Lung (tissue), 12 donors: Measurements from ENCODE around the gene ALX3. TPM values are rescaled to one million over a fixed set of nuclear protein-coding genes. Genes with fewer than 3 reads are reported as not detected.

Experiments
- ATAC-seq: fragments of 200-7000 bp; cut with Tn5 transposase; one replicate; pipeline ENCODE4 v1.9.1; 2020; ENCODE audit warnings: moderate number of reproducible peaks; ENCODE audit not compliant: insufficient read depth, low FRiP score
- DNase-seq, 3 donors: peaks; one replicate each; pipeline ENCODE4 v3.0.0-alpha.2; 2013 to 2017
- H3K27ac ChIP-seq, 2 donors: one replicate each; pipeline ENCODE4 v1.5.1; 2013; ENCODE audit warnings: mild to moderate bottlenecking in 2 of 2, moderate library complexity in 2 of 2, control low read depth in 1 of 2, inconsistent platforms in 1 of 2, low read depth in 1 of 2, low read length in 1 of 2
- H3K27me3 ChIP-seq, 3 donors: one replicate each; pipeline ENCODE4 v1.5.1; 2013; ENCODE audit warnings: low read length in 2 of 3; ENCODE audit not compliant: control insufficient read depth in 3 of 3, insufficient read depth in 3 of 3
- H3K36me3 ChIP-seq, 4 donors: one replicate each; pipeline ENCODE4 v1.5.1; 2013; ENCODE audit warnings: low read length in 4 of 4, mild to moderate bottlenecking in 1 of 4, moderate library complexity in 1 of 4; ENCODE audit not compliant: control insufficient read depth in 4 of 4, insufficient read depth in 4 of 4
- H3K4me1 ChIP-seq, 5 donors: one replicate each; pipeline ENCODE4 v1.5.1; 2013; ENCODE audit warnings: low read length in 5 of 5, mild to moderate bottlenecking in 2 of 5, moderate library complexity in 1 of 5; ENCODE audit not compliant: control insufficient read depth in 5 of 5, insufficient read depth in 5 of 5
- H3K4me3 ChIP-seq: one replicate; pipeline ENCODE4 v1.5.1; 2013; ENCODE audit warnings: mild to moderate bottlenecking, control low read depth, moderate library complexity
- H3K9ac ChIP-seq, 2 donors: one replicate each; pipeline ENCODE4 v1.5.1; 2013; ENCODE audit warnings: low read length in 2 of 2, control low read depth in 1 of 2; ENCODE audit not compliant: insufficient read depth in 1 of 2
- H3K9me3 ChIP-seq, 4 donors: one replicate each; pipeline ENCODE4 v1.5.1; 2013; ENCODE audit warnings: low read length in 3 of 4, mild to moderate bottlenecking in 1 of 4, moderate library complexity in 1 of 4; ENCODE audit not compliant: control insufficient read depth in 4 of 4, insufficient read depth in 3 of 4
- CTCF ChIP-seq: IDR thresholded peaks from 2 replicates; pipeline ENCODE4 v1.5.1; 2012; ENCODE audit warnings: mild to moderate bottlenecking; ENCODE audit errors: control extremely low read depth, extremely low read depth
- WGBS, 2 donors: extraction: QIAGEN DNeasy Blood & Tissue Kit; methylation state at CpG; one replicate each; pipeline ENCODE4 v1.1.7; 2013; 5-methylcytosine and 5-hydroxymethylcytosine counted together
- polyA plus RNA-seq, 2 donors: library from polyadenylated mRNA; stranded (reverse); fragments of 200-250 nt; gene quantifications; one replicate each; pipeline ENCODE4 v1.2.1, GENCODE V29; 2013
- total RNA-seq, 2 donors: library from RNA; depleted of rRNA in 1 of 2; stranded (reverse); fragments of >200 nt in 1 of 2; gene quantifications; one replicate each; pipeline ENCODE4 v1.2.1, GENCODE V29; 2014 to 2021
- donor health status: control.
- donor health status: control.
- donor health status: Bipolar disorder and iron deficiency.
- donor health status: healthy.
- donor health status: DM: yes; HTN: yes; CAD: no.

ALX3 gene
- total and polyA plus RNA-seq, 4 donors: 0.13 to 0.16 TPM; not detected in 2

DNA sequence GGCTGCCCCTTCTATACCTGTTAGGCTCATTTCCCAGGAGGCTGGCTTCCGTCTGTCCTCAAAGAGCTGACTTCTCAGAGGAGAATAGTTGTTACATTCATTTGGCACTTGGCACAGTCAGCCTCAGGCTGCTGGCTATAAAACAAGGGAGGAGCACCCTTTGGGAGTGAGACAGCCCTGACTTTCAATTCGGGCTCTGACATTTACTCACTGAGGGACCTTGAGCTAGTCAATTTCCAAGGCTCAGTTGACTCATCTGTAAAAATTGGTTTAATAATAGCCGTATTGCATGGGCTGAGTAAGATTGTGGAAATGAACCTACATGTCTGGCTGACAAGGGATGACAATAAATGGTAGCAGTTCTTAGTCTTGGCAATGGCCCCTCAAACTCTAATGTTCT is 13.7 kb downstream of the ALX3 start:
- no peak for ATAC-seq
- no peak overlapping the region for H3K9ac ChIP-seq
- no peak for TF ChIP-seq CTCF
- no peaks in the 10 kb centered on the region for H3K27me3 ChIP-seq
- no peak overlapping the region for H3K4me3 ChIP-seq
- no peak for DNase-seq
- H3K27ac ChIP-seq: no peak overlapping the region
- 83 to 94% methylated on average over 3 of the region's 3 CpGs for WGBS, 2 donors
- peaks cover 30 to 70% (median 33%) of the 10 kb centered on the region in 4 donors for H3K36me3 ChIP-seq
- H3K9me3 ChIP-seq: peaks cover 0 to 2% (median 0%) of the 10 kb centered on the region in 4 donors
- peaks cover 0 to 3% (median 0%) of the 10 kb centered on the region in 5 donors for H3K4me1 ChIP-seq

- WGBS, 2 donors: 90 to 91% methylated on average over 4 of the region's 4 CpGs
- DNase-seq: no peak
- H3K4me1 ChIP-seq: peaks cover 0 to 3% (median 0%) of the 10 kb centered on the region in 5 donors
These were observed 14.2 kb downstream of the ALX3 start for GRCh38 chr1:110056285-110056683.

DNA sequence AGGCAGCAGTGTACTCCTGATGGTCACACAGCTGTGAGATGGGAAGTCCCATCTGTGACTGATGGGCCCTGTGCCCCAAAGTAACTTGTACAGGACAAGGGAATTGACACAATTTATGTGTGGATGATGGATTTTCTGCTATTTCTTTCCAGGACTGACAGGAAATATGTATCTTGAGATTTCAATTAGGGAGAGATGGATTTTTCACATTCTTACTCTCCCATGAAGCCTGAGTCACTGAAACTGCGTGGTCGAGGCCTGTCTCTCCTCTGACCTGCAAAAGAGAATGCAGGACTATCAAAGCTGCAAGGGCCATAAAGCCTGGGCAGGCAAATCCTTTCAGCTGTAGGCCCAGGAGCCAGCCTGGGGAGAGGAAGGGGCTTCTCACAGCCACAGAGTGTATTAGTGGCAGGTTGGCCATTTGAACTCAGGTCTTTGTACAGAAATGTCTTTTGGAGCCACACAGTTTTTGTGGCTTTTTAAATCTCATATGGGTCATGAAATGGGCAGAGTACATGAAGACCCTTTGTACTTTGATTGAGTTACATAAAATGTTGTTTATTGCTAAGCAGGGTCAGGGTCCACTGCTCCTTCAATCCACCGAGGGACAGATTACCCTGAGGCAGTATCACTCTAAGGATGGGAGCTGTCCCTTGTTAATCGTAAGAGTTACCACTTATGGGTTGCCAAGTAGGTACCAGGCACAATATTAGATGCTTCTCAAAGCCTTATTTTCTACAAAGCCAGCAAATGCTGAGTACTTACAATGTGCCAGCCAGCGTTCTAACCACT is 14.8 kb downstream of the ALX3 start:
- Histone ChIP-seq H3K36me3 (peaks cover 32 to 73% (median 37%) of the 10 kb centered on the region in 4 donors), H3K4me1 (peaks cover 0 to 3% (median 0%) of the 10 kb centered on the region in 5 donors), H3K27ac (no peak overlapping the region), H3K9ac (no peak overlapping the region), H3K27me3 (no peaks in the 10 kb centered on the region), H3K9me3 (peaks cover 0 to 4% (median 0%) of the 10 kb centered on the region in 4 donors), H3K4me3 (no peak overlapping the region)
- ATAC-seq (no peak), DNase-seq (no peak)
- WGBS, 2 donors: 94 to 97% methylated on average over 5 of the region's 5 CpGs
- no peak for TF ChIP-seq CTCF

More at GRCh38 chr1:110056285-110056683, 14.2 kb downstream of the ALX3 start:
- TF ChIP-seq CTCF: no peak
- ATAC-seq: no peak
- H3K9me3 ChIP-seq: peaks cover 0 to 4% (median 0%) of the 10 kb centered on the region in 4 donors
- no peak overlapping the region for H3K9ac ChIP-seq
- no peak overlapping the region for H3K27ac ChIP-seq
- peaks cover 32 to 70% (median 33%) of the 10 kb centered on the region in 4 donors for H3K36me3 ChIP-seq
- H3K27me3 ChIP-seq: no peaks in the 10 kb centered on the region
- no peak overlapping the region for H3K4me3 ChIP-seq
